Measurements from ENCODE around the gene PCCA.

Gene PCCA

DNA sequence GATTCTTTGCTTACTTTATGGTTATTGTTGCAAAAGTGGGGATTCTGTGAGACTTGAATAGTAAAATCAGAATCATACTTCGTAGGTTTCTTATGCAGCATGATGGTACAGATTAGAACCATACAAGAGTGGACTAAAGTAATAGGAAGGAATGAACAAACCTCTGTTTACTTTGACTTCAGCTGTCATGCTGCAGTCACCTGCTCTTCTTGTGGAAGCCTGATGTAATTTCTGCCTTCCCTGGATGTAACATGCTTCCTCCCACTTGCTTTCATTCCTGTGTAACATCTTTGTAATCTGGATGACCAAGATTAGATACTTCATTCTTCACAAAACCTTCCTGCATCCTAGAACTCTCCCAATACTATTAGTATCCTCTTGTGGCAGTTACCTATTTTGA lies 235.0 kb downstream of the PCCA start:
- DNase-seq (ENCODE audit: extremely low spot score): no peak
- no peak for TF ChIP-seq HDGF (IDR thresholded peaks at IDR 0.05; ENCODE audit: borderline replicate concordance)
- no peak for TF ChIP-seq SP1 (IDR thresholded peaks at IDR 0.05)
- TF ChIP-seq NFRKB (IDR thresholded peaks at IDR 0.05): no peak
- no peak for TF ChIP-seq BHLHE40 (IDR thresholded peaks at IDR 0.05; ENCODE audit: borderline replicate concordance)
- TF ChIP-seq FOXK2 (IDR thresholded peaks at IDR 0.05): no peak
- TF ChIP-seq FOXM1 (IDR thresholded peaks at IDR 0.05; ENCODE audit: borderline replicate concordance): no peak
- TF ChIP-seq FOXA1 (IDR thresholded peaks at IDR 0.05): no peak
- no peak for TF ChIP-seq L3MBTL2 (conservative IDR thresholded peaks at IDR 0.05)
- ChIA-PET POLR2A (no interaction called here), CTCF (no interaction called here)

DNA sequence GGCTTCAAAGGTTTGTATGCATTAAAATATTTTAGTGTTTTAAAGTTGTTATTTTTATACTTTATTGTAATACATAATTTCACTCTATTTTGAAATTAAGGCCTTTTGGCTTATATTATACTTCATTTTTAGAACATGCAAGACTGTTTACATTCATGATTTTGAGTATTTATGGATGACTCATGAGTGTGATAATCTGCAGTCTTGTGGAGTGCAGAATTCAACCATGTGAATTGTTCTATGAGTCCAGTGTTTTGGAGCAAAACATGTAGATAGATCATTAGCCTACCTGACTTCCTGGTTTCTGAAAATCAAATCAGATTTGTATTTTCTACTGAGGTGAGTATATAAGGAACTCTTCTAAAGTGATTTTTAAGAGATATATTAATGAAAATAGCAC lies 241.8 kb downstream of the PCCA start:
- ChIA-PET POLR2A (no interaction called here), CTCF (no interaction called here)
- no peak for DNase-seq (ENCODE audit: extremely low spot score)
- TF ChIP-seq HDGF (IDR thresholded peaks at IDR 0.05; ENCODE audit: borderline replicate concordance): no peak
- no peak for TF ChIP-seq ARNT (IDR thresholded peaks at IDR 0.05)
- no peak for TF ChIP-seq LEF1 (IDR thresholded peaks at IDR 0.05; ENCODE audit: borderline replicate concordance)
- TF ChIP-seq SUZ12 (IDR thresholded peaks at IDR 0.05): no peak
- TF ChIP-seq ZNF384 (IDR thresholded peaks at IDR 0.05): no peak
- TF ChIP-seq, protein P1, sequence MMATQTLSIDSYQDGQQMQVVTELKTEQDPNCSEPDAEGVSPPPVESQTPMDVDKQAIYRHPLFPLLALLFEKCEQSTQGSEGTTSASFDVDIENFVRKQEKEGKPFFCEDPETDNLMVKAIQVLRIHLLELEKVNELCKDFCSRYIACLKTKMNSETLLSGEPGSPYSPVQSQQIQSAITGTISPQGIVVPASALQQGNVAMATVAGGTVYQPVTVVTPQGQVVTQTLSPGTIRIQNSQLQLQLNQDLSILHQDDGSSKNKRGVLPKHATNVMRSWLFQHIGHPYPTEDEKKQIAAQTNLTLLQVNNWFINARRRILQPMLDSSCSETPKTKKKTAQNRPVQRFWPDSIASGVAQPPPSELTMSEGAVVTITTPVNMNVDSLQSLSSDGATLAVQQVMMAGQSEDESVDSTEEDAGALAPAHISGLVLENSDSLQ (IDR thresholded peaks at IDR 0.05): no peak
- TF ChIP-seq SP1 (IDR thresholded peaks at IDR 0.05): no peak
- TF ChIP-seq FOXA1 (IDR thresholded peaks at IDR 0.05): no peak
- no peak for TF ChIP-seq BHLHE40 (IDR thresholded peaks at IDR 0.05; ENCODE audit: borderline replicate concordance)
- no peak for TF ChIP-seq ELF4 (IDR thresholded peaks at IDR 0.05)
- no peak for TF ChIP-seq NFRKB (IDR thresholded peaks at IDR 0.05)
- no peak for TF ChIP-seq FOXM1 (IDR thresholded peaks at IDR 0.05; ENCODE audit: borderline replicate concordance)
- TF ChIP-seq L3MBTL2 (conservative IDR thresholded peaks at IDR 0.05): no peak

DNA sequence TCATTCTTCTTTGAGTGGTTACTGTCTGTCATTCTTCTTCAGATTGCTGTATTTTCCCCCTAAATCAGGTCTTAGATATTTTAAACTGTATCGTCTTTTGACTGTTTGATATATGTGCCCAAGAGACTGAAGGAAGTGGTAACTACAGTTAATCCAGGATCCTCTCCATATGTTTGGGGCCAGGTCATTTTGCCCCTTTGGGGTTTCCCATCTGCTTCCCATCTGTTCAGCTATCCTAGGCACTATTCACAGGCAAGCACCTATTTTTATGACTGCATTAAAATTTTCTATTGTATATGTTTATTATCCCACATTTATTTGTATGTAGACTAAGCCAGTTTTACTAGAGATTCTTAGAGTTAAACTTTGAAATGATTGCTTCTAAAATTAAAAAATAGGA lies 244.2 kb downstream of the PCCA start:
- DNase-seq (ENCODE audit: extremely low spot score): no peak
- TF ChIP-seq SUZ12 (IDR thresholded peaks at IDR 0.05) (no peak), HDGF (IDR thresholded peaks at IDR 0.05; ENCODE audit: borderline replicate concordance) (no peak)
- CTCF ChIA-PET: no interaction called here
- POLR2A ChIA-PET: no interaction called here

DNA sequence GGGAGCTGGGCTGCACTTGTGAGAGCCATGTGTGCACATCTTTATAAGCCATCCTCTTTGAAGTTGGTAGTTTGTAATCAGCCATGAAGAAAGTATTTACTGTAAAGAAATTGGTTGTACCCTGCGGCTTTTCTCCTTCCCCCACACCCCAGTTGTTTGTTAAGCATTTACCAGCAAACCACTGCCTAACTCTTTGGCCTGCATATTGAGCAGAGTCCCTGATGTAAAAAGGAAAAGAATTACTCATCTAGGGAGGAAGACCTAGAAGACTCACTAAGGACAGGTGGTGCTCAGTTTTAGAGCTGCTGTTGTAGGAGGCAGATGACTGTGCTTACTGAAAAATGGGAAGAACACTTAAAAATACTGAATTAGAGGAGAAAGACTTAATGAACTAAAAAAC lies 245.3 kb downstream of the PCCA start:
- no peak for TF ChIP-seq SUZ12 (IDR thresholded peaks at IDR 0.05)
- no peak for DNase-seq (ENCODE audit: extremely low spot score)
- CTCF ChIA-PET: no interaction called here
- POLR2A ChIA-PET: no interaction called here

DNA sequence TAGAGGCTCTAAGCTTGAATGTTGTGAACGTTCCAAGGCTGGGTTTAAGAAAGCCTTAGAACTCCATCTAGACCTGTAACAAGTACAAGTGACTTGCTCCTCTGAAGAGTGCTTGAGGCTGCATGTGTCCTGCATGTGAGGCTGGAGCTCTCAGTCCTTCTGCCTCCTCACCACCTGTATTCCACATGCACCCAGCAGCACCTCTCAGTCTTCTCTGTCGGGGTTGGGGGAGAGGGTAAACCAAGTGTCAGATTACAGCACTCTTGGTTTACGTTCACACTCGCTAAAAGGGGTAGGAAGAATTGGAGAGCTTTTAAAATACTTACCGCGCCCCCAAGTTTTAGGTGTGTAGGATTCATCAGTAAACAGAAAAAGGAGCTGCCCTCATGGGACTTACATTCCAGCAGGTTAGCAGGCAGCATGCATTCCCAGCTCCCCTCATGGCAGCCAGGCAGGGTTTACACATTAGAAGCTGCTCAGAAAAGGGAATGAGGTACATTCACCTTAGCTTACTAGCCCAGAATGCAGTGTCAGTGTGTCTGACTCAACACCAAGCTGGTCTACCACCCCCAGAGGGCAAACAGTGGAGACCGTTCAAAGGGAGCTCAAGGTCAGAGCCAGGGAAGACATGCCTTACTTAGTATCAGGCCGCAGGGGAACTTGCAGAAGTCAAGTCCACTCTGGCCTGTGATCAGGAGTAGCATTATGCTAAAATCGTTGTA lies 248.1 kb downstream of the PCCA start:
- CTCF ChIA-PET: no interaction called here
- no peak for DNase-seq (ENCODE audit: extremely low spot score)
- TF ChIP-seq LEF1 (IDR thresholded peaks at IDR 0.05; ENCODE audit: borderline replicate concordance) (no peak), L3MBTL2 (conservative IDR thresholded peaks at IDR 0.05) (no peak), NFRKB (IDR thresholded peaks at IDR 0.05) (no peak)
- POLR2A ChIA-PET: no interaction called here

DNA sequence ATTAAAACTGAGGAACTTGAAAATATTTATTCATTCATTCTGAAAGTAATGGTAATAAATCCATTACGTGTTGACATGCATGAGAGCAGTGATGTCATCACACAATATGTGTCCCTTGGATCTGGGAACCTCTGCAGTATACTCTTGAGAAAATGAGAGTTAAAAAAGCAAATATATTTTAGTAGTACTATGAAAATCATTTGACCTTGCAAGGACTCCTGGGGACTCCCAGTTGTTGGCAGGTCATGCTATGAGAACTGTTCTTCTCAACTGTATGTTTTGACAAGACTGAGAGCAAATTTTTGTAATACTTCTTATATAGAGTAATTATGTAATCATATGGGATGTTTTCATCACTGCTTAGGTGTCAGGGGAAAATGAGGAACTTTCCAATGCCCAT lies 249.4 kb downstream of the PCCA start:
- no peak for DNase-seq (ENCODE audit: extremely low spot score)
- POLR2A ChIA-PET: no interaction called here
- CTCF ChIA-PET: no interaction called here
- TF ChIP-seq, protein P1 (IDR thresholded peaks at IDR 0.05): no peak
- TF ChIP-seq BHLHE40 (IDR thresholded peaks at IDR 0.05; ENCODE audit: borderline replicate concordance) (no peak), ARNT (IDR thresholded peaks at IDR 0.05) (no peak), TARDBP (IDR thresholded peaks at IDR 0.05) (no peak), HDGF (IDR thresholded peaks at IDR 0.05; ENCODE audit: borderline replicate concordance) (no peak), NFRKB (IDR thresholded peaks at IDR 0.05) (no peak), FOXA1 (IDR thresholded peaks at IDR 0.05) (no peak), SUZ12 (IDR thresholded peaks at IDR 0.05) (no peak), ZNF384 (IDR thresholded peaks at IDR 0.05) (no peak), FOXK2 (IDR thresholded peaks at IDR 0.05) (no peak), ELF4 (IDR thresholded peaks at IDR 0.05) (no peak), FOXM1 (IDR thresholded peaks at IDR 0.05; ENCODE audit: borderline replicate concordance) (no peak), LEF1 (IDR thresholded peaks at IDR 0.05; ENCODE audit: borderline replicate concordance) (no peak), L3MBTL2 (conservative IDR thresholded peaks at IDR 0.05) (no peak), SP1 (IDR thresholded peaks at IDR 0.05) (no peak), CTBP1 (IDR thresholded peaks at IDR 0.05; ENCODE audit: borderline replicate concordance) (no peak)

DNA sequence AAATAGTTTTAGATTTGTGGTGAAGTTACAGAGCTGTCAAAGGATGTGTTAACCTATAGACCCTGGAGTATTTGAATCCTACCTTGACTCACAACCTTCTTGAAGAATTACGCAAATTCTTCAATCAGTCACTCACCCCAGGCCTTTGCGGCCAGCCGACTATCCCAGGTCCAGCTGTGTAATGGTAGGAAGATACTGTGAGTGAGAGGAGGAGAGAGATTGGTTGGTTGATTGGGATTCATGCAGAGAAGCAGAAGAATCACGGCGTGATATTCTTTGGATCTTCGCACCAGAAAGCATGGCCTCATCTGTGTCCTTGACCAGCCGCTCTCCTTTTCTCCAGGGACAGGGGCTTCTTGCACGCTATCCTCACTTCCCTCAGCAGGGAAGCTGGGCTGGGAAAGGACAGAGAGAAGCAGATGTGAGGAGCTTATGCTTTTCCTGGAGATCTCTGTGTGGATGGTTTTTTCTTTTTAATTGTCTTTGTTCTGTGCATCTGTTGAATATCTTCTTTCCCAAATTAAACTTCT lies 250.6 kb downstream of the PCCA start:
- TF ChIP-seq BHLHE40 (IDR thresholded peaks at IDR 0.05; ENCODE audit: borderline replicate concordance): no peak
- TF ChIP-seq FOXK2 (IDR thresholded peaks at IDR 0.05): no peak
- TF ChIP-seq CTBP1 (IDR thresholded peaks at IDR 0.05; ENCODE audit: borderline replicate concordance): no peak
- no peak for TF ChIP-seq L3MBTL2 (conservative IDR thresholded peaks at IDR 0.05)
- TF ChIP-seq FOXA1 (IDR thresholded peaks at IDR 0.05): no peak
- no peak for TF ChIP-seq SUZ12 (IDR thresholded peaks at IDR 0.05)
- TF ChIP-seq ZNF384 (IDR thresholded peaks at IDR 0.05): no peak
- TF ChIP-seq, protein P1 (IDR thresholded peaks at IDR 0.05): no peak
- TF ChIP-seq NFRKB (IDR thresholded peaks at IDR 0.05): no peak
- no peak for TF ChIP-seq TARDBP (IDR thresholded peaks at IDR 0.05)
- no peak for TF ChIP-seq FOXM1 (IDR thresholded peaks at IDR 0.05; ENCODE audit: borderline replicate concordance)
- TF ChIP-seq SP1 (IDR thresholded peaks at IDR 0.05): no peak
- TF ChIP-seq ARNT (IDR thresholded peaks at IDR 0.05): no peak
- no peak for TF ChIP-seq HDGF (IDR thresholded peaks at IDR 0.05; ENCODE audit: borderline replicate concordance)
- TF ChIP-seq LEF1 (IDR thresholded peaks at IDR 0.05; ENCODE audit: borderline replicate concordance): no peak
- DNase-seq (ENCODE audit: extremely low spot score): no peak
- CTCF ChIA-PET: no interaction called here

More for the DNA sequence above, 250.6 kb downstream of the PCCA start:
- POLR2A ChIA-PET: no interaction called here
